Activated naive CD8-positive, alpha-beta T cell treated with anti-CD3 and anti-CD28 coated beads for 36 hours (primary cell): ENCODE data around the gene CHI3L2. TPM values are rescaled to one million over a fixed set of nuclear protein-coding genes. Genes with fewer than 3 reads are reported as not detected.

Source experiments
- DNase-seq: peaks from one replicate; pipeline ENCODE4 v3.0.0; 2021
- H3K27ac Mint-ChIP-seq: one replicate; pipeline ENCODE4 v1.8.0; 2022; ENCODE audit warnings: mild to moderate bottlenecking, moderate library complexity, mixed read lengths
- H3K27me3 Mint-ChIP-seq: one replicate; pipeline ENCODE4 v1.8.0; 2022; ENCODE audit warnings: mild to moderate bottlenecking, mixed read lengths
- H3K36me3 Mint-ChIP-seq: one replicate; pipeline ENCODE4 v1.8.0; 2021; ENCODE audit warnings: mild to moderate bottlenecking, mixed read lengths
- H3K4me1 Mint-ChIP-seq: one replicate; pipeline ENCODE4 v1.8.0; 2021; ENCODE audit warnings: mixed read lengths
- H3K4me3 Mint-ChIP-seq: one replicate; pipeline ENCODE4 v1.8.0; 2022; ENCODE audit warnings: mild to moderate bottlenecking, moderate library complexity, mixed read lengths
- H3K9me3 Mint-ChIP-seq: one replicate; pipeline ENCODE4 v1.8.0; 2022; ENCODE audit warnings: mixed read lengths
- total RNA-seq, 2 experiments: library from RNA; stranded (reverse); gene quantifications; one replicate each; pipeline ENCODE4 v1.2.3, GENCODE V29; 2021

Gene CHI3L2
- total RNA-seq, 2 experiments from 2014 or later = 5.1 to 9.2 TPM

GRCh38 chr1:111198836-111199235 is 28.7 kb upstream of the CHI3L2 start:
- Mint-ChIP-seq H3K9me3 (no peaks in the 10 kb centered on the region), H3K27ac (peak overlapping the region; percentile 100), H3K4me3 (peak overlapping the region; percentile 100), H3K27me3 (no peaks in the 10 kb centered on the region), H3K36me3 (peaks cover 68% of the 10 kb centered on the region), H3K4me1 (peaks cover 56% of the 10 kb centered on the region)
- no peak for DNase-seq

GRCh38 chr1:111199329-111199728 is 28.2 kb upstream of the CHI3L2 start:
- Mint-ChIP-seq H3K36me3 (peaks cover 63% of the 10 kb centered on the region), H3K9me3 (no peaks in the 10 kb centered on the region), H3K27ac (peak overlapping the region; percentile 100), H3K4me3 (peak overlapping the region; percentile 100), H3K4me1 (peaks cover 51% of the 10 kb centered on the region), H3K27me3 (no peaks in the 10 kb centered on the region)
- DNase-seq = no peak

GRCh38 chr1:111199881-111200801 is 27.4 kb upstream of the CHI3L2 start, which contains the start of gene DENND2D:
DENND2D (minus strand) TSS chr1:111200646; CDS start chr1:111200459, 187 bp downstream.
- Mint-ChIP-seq H3K4me1 (peaks cover 49% of the 10 kb centered on the region), H3K27me3 (no peaks in the 10 kb centered on the region), H3K27ac (peak within 1 kb of the TSS; percentile 100), H3K4me3 (peak within 1 kb of the TSS; percentile 100), H3K36me3 (peaks cover 55% of the 10 kb centered on the region), H3K9me3 (no peaks in the 10 kb centered on the region)
- DNase-seq = peak; percentile 75

GRCh38 chr1:111200802-111201161 is 26.7 kb upstream of the CHI3L2 start:
- DNase-seq = no peak
- no peaks in the 10 kb centered on the region for H3K9me3 Mint-ChIP-seq
- peaks cover 49% of the 10 kb centered on the region for H3K36me3 Mint-ChIP-seq
- peak overlapping the region; percentile 100 for H3K27ac Mint-ChIP-seq
- H3K4me1 Mint-ChIP-seq = peaks cover 49% of the 10 kb centered on the region
- H3K27me3 Mint-ChIP-seq = no peaks in the 10 kb centered on the region
- H3K4me3 Mint-ChIP-seq = peak overlapping the region; percentile 100

GRCh38 chr1:111201275-111202090 is 26.0 kb upstream of the CHI3L2 start:
- Mint-ChIP-seq H3K4me3 (peak overlapping the region; percentile 100), H3K27ac (peak overlapping the region; percentile 100), H3K36me3 (peaks cover 42% of the 10 kb centered on the region), H3K4me1 (peaks cover 43% of the 10 kb centered on the region), H3K9me3 (peaks cover 4% of the 10 kb centered on the region), H3K27me3 (no peaks in the 10 kb centered on the region)
- DNase-seq = no peak

GRCh38 chr1:111202366-111202706 is 25.2 kb upstream of the CHI3L2 start:
- H3K27me3 Mint-ChIP-seq = no peaks in the 10 kb centered on the region
- peaks cover 39% of the 10 kb centered on the region for H3K4me1 Mint-ChIP-seq
- H3K9me3 Mint-ChIP-seq = peaks cover 4% of the 10 kb centered on the region
- H3K36me3 Mint-ChIP-seq = peaks cover 34% of the 10 kb centered on the region
- peak overlapping the region; percentile 100 for H3K4me3 Mint-ChIP-seq
- no peak for DNase-seq
- H3K27ac Mint-ChIP-seq = peak overlapping the region; percentile 100

GRCh38 chr1:111202707-111203623 is 24.5 kb upstream of the CHI3L2 start:
- Mint-ChIP-seq H3K4me3 (peak overlapping the region; percentile 100), H3K27ac (peak overlapping the region; percentile 100), H3K4me1 (peaks cover 42% of the 10 kb centered on the region), H3K36me3 (peaks cover 28% of the 10 kb centered on the region), H3K27me3 (no peaks in the 10 kb centered on the region), H3K9me3 (peaks cover 4% of the 10 kb centered on the region)
- no peak for DNase-seq

- peaks cover 47% of the 10 kb centered on the region for H3K4me1 Mint-ChIP-seq
- H3K27me3 Mint-ChIP-seq = no peaks in the 10 kb centered on the region
- peak overlapping the region; percentile 100 for H3K27ac Mint-ChIP-seq
- H3K9me3 Mint-ChIP-seq = peaks cover 4% of the 10 kb centered on the region
- peak; percentile 85 for DNase-seq
- H3K4me3 Mint-ChIP-seq = peak overlapping the region; percentile 100
- peaks cover 20% of the 10 kb centered on the region for H3K36me3 Mint-ChIP-seq
Measured at GRCh38 chr1:111203681-111204200, 23.8 kb upstream of the CHI3L2 start.

GRCh38 chr1:111204201-111204982 is 23.1 kb upstream of the CHI3L2 start:
- peaks cover 51% of the 10 kb centered on the region for H3K4me1 Mint-ChIP-seq
- H3K4me3 Mint-ChIP-seq = peak overlapping the region; percentile 100
- H3K9me3 Mint-ChIP-seq = peaks cover 4% of the 10 kb centered on the region
- peak; percentile 73 for DNase-seq
- peaks cover 13% of the 10 kb centered on the region for H3K36me3 Mint-ChIP-seq
- H3K27me3 Mint-ChIP-seq = no peaks in the 10 kb centered on the region
- H3K27ac Mint-ChIP-seq = peak overlapping the region; percentile 100

- H3K9me3 Mint-ChIP-seq = peaks cover 4% of the 10 kb centered on the region
- H3K4me1 Mint-ChIP-seq = peaks cover 59% of the 10 kb centered on the region
- peak overlapping the region; percentile 62 for H3K4me3 Mint-ChIP-seq
- peaks cover 6% of the 10 kb centered on the region for H3K36me3 Mint-ChIP-seq
- H3K27ac Mint-ChIP-seq = peak overlapping the region; percentile 85
- DNase-seq = no peak
- H3K27me3 Mint-ChIP-seq = no peaks in the 10 kb centered on the region
Measured at GRCh38 chr1:111204983-111205713, 22.4 kb upstream of the CHI3L2 start.

GRCh38 chr1:111205714-111206050 is 21.8 kb upstream of the CHI3L2 start:
- H3K9me3 Mint-ChIP-seq = peaks cover 4% of the 10 kb centered on the region
- no peaks in the 10 kb centered on the region for H3K27me3 Mint-ChIP-seq
- no peak for DNase-seq
- H3K36me3 Mint-ChIP-seq = peaks cover under 1% of the 10 kb centered on the region
- H3K4me1 Mint-ChIP-seq = peaks cover 60% of the 10 kb centered on the region
- H3K27ac Mint-ChIP-seq = no peak overlapping the region
- no peak overlapping the region for H3K4me3 Mint-ChIP-seq

GRCh38 chr1:111208921-111209320 is 18.6 kb upstream of the CHI3L2 start:
- DNase-seq = no peak
- Mint-ChIP-seq H3K27ac (no peak overlapping the region), H3K27me3 (no peaks in the 10 kb centered on the region), H3K4me3 (no peak overlapping the region), H3K9me3 (peaks cover 5% of the 10 kb centered on the region), H3K36me3 (peaks cover 18% of the 10 kb centered on the region), H3K4me1 (peaks cover 67% of the 10 kb centered on the region)

GRCh38 chr1:111209622-111210021 is 17.9 kb upstream of the CHI3L2 start:
- Mint-ChIP-seq H3K4me3 (no peak overlapping the region), H3K36me3 (peaks cover 22% of the 10 kb centered on the region), H3K4me1 (peaks cover 73% of the 10 kb centered on the region), H3K27me3 (no peaks in the 10 kb centered on the region), H3K27ac (peak overlapping the region; percentile 9), H3K9me3 (peaks cover 5% of the 10 kb centered on the region)
- no peak for DNase-seq
